Stomach (tissue), 4 donors: ENCODE data around the gene MSI1.

ENCODE experiments used
- CTCF ChIP-seq, 7 experiments: fragments of 450-650 bp in 4 of 7; fragments of 200-600 bp in 3 of 7; sonication (generic) in 3 of 7; IDR thresholded peaks; one replicate each; pipeline ENCODE4 v1.5.1; 2016 to 2019; ENCODE audit warnings: antibody characterized with exemption in 7 of 7, control low read depth in 2 of 7, mild to moderate bottlenecking in 1 of 7
- EP300 ChIP-seq: sonication (generic); formaldehyde crosslinking; IDR thresholded peaks from one replicate; pipeline ENCODE4 v1.6.1; 2017; ENCODE audit warnings: antibody characterized with exemption
- POLR2A ChIP-seq, 4 donors: fragments of 450-650 bp; IDR thresholded peaks; one replicate each; pipeline ENCODE4 v1.6.1; 2016; ENCODE audit warnings: antibody characterized with exemption in 4 of 4, control low read depth in 2 of 4, mild to moderate bottlenecking in 1 of 4, moderate library complexity in 1 of 4
- POLR2AphosphoS5 ChIP-seq, 3 donors: sonication (generic); formaldehyde crosslinking; IDR thresholded peaks; one replicate each; pipeline ENCODE4 v1.6.1; 2016; ENCODE audit warnings: antibody characterized with exemption in 3 of 3

- TF ChIP-seq CTCF (IDR thresholded peaks at IDR 0.05) (no peak), POLR2A (IDR thresholded peaks at IDR 0.05) (no peak), EP300 (no peak), POLR2AphosphoS5 (IDR thresholded peaks at IDR 0.05) (no peak)
Measured at GRCh38 chr12:120399531-120399930, 30.6 kb upstream of the MSI1 start.
